ENCODE data around the gene CDX2.

CDX2 gene

GRCh38 chr13:27924529-27925141 lies 44.5 kb downstream of the CDX2 start:
- Histone ChIP-seq H3K4me2 (ENCODE audit: low read length) (no peak overlapping the region), H3K9me2 (replicated peaks; ENCODE audit: control insufficient read depth, low read length) (no peaks in the 10 kb centered on the region), H3K4me1 (ENCODE audit: control insufficient read depth, low read length) (no peaks in the 10 kb centered on the region), H3K27me3 (ENCODE audit: control insufficient read depth, low read length) (peaks cover 28% of the 10 kb centered on the region), H3K9me3 (ENCODE audit: control insufficient read depth, insufficient read depth, low read length) (no peaks in the 10 kb centered on the region), H3K79me2 (ENCODE audit: control insufficient read depth, low read length) (no peaks in the 10 kb centered on the region), H3K27ac (ENCODE audit: low read depth, low read length) (no peak overlapping the region), H3F3A (ENCODE audit: control insufficient read depth, insufficient read depth) (no peaks in the 10 kb centered on the region), H4K20me1 (ENCODE audit: control insufficient read depth, insufficient read depth, low read depth, low read length) (no peaks in the 10 kb centered on the region), H3K36me3 (ENCODE audit: control insufficient read depth, low read length) (no peaks in the 10 kb centered on the region), H3K4me3 (ENCODE audit: low read length) (no peak overlapping the region)
- TF ChIP-seq, protein P1, sequence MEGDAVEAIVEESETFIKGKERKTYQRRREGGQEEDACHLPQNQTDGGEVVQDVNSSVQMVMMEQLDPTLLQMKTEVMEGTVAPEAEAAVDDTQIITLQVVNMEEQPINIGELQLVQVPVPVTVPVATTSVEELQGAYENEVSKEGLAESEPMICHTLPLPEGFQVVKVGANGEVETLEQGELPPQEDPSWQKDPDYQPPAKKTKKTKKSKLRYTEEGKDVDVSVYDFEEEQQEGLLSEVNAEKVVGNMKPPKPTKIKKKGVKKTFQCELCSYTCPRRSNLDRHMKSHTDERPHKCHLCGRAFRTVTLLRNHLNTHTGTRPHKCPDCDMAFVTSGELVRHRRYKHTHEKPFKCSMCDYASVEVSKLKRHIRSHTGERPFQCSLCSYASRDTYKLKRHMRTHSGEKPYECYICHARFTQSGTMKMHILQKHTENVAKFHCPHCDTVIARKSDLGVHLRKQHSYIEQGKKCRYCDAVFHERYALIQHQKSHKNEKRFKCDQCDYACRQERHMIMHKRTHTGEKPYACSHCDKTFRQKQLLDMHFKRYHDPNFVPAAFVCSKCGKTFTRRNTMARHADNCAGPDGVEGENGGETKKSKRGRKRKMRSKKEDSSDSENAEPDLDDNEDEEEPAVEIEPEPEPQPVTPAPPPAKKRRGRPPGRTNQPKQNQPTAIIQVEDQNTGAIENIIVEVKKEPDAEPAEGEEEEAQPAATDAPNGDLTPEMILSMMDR (IDR thresholded peaks at IDR 0.05; ENCODE audit: low read depth, low read length, poor library complexity, severe bottlenecking), result no peak
- no peak for TF ChIP-seq EZH2phosphoT487 (IDR thresholded peaks at IDR 0.05; ENCODE audit: borderline replicate concordance, low read length)

DNA sequence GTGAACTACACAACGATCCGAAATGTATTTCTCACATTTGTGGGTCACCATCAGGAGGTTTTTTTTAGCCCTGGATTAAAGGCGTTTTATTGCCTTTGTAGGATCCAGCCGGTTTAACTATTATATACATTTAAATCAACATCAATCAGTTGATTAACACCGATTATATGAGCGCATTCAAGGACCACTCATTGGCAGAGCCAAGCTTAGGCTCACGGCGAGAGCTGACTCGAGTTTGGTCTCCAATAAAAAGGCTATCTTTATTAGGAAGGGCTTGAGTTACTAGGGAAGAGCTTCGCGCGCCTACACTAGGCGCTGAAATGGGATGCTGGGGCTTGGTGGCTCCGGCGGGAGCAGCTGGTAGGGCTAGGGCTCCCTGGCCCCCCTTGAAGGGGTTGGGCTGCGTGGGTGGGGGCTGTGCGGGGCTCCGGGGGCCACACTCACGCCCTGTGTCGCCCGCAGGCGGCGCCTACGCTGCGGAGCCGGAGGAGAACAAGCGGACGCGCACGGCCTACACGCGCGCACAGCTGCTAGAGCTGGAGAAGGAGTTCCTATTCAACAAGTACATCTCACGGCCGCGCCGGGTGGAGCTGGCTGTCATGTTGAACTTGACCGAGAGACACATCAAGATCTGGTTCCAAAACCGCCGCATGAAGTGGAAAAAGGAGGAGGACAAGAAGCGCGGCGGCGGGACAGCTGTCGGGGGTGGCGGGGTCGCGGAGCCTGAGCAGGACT lies 45.2 kb downstream of the CDX2 start:
- Histone ChIP-seq H3K36me3 (ENCODE audit: control insufficient read depth, low read length) (no peaks in the 10 kb centered on the region), H3F3A (ENCODE audit: control insufficient read depth, insufficient read depth) (no peaks in the 10 kb centered on the region), H3K9me3 (ENCODE audit: control insufficient read depth, insufficient read depth, low read length) (no peaks in the 10 kb centered on the region), H3K9me2 (replicated peaks; ENCODE audit: control insufficient read depth, low read length) (no peaks in the 10 kb centered on the region), H3K79me2 (ENCODE audit: control insufficient read depth, low read length) (no peaks in the 10 kb centered on the region), H3K27me3 (ENCODE audit: control insufficient read depth, low read length) (peaks cover 25% of the 10 kb centered on the region), H4K20me1 (ENCODE audit: control insufficient read depth, insufficient read depth, low read depth, low read length) (no peaks in the 10 kb centered on the region), H3K4me3 (ENCODE audit: low read length) (no peak overlapping the region), H3K27ac (ENCODE audit: low read depth, low read length) (no peak overlapping the region), H3K4me2 (ENCODE audit: low read length) (no peak overlapping the region), H3K4me1 (ENCODE audit: control insufficient read depth, low read length) (no peaks in the 10 kb centered on the region)
- TF ChIP-seq, protein P1 (IDR thresholded peaks at IDR 0.05; ENCODE audit: low read depth, low read length, poor library complexity, severe bottlenecking), result no peak
- no peak for TF ChIP-seq EZH2phosphoT487 (IDR thresholded peaks at IDR 0.05; ENCODE audit: borderline replicate concordance, low read length)

GRCh38 chr13:27922883-27923612 lies 46.1 kb downstream of the CDX2 start:
- H3K4me1 ChIP-seq (ENCODE audit: control insufficient read depth, low read length), result no peaks in the 10 kb centered on the region
- TF ChIP-seq, protein P1 (IDR thresholded peaks at IDR 0.05; ENCODE audit: low read depth, low read length, poor library complexity, severe bottlenecking), result no peak
- no peak for TF ChIP-seq EZH2phosphoT487 (IDR thresholded peaks at IDR 0.05; ENCODE audit: borderline replicate concordance, low read length)
- H3K36me3 ChIP-seq (ENCODE audit: control insufficient read depth, low read length), result no peaks in the 10 kb centered on the region
- H3K4me2 ChIP-seq (ENCODE audit: low read length), result no peak overlapping the region
- no peaks in the 10 kb centered on the region for H4K20me1 ChIP-seq (ENCODE audit: control insufficient read depth, insufficient read depth, low read depth, low read length)
- H3K79me2 ChIP-seq (ENCODE audit: control insufficient read depth, low read length), result no peaks in the 10 kb centered on the region
- H3K27ac ChIP-seq (ENCODE audit: low read depth, low read length), result no peak overlapping the region
- H3K4me3 ChIP-seq (ENCODE audit: low read length), result no peak overlapping the region
- H3F3A ChIP-seq (ENCODE audit: control insufficient read depth, insufficient read depth), result no peaks in the 10 kb centered on the region
- no peaks in the 10 kb centered on the region for H3K9me3 ChIP-seq (ENCODE audit: control insufficient read depth, insufficient read depth, low read length)
- H3K9me2 ChIP-seq (replicated peaks; ENCODE audit: control insufficient read depth, low read length), result no peaks in the 10 kb centered on the region
- peaks cover 34% of the 10 kb centered on the region for H3K27me3 ChIP-seq (ENCODE audit: control insufficient read depth, low read length)
